MCF 10A (cell line): ENCODE measurements around the gene HELZ. TPM values are rescaled to one million over a fixed set of nuclear protein-coding genes. Genes with fewer than 3 reads are reported as not detected.

Experiments used
- BruUV-seq: library from RNA; stranded (reverse); fragments of 400-500 nt; replicated peaks from 2 replicates; lab custom pipeline; 2021; lab: Mats Ljungman, UMichigan
- CTCF ChIA-PET: fragments of 300-600 bp; sonication (Branson Sonifier 250); formaldehyde crosslinking; extraction: SDS; loops from one replicate; lab custom pipeline; 2021; ENCODE audit warnings: antibody characterized with exemption, inconsistent platforms; lab: Yijun Ruan, JAX
- POLR2A ChIA-PET: fragments of 300-600, 350-650 bp; sonication (Branson Sonifier 250); formaldehyde crosslinking; extraction: SDS; loops from one replicate; lab custom pipeline; 2020; ENCODE audit warnings: antibody characterized with exemption, inconsistent platforms; lab: Yijun Ruan, JAX
- DNase-seq: peaks from one replicate; pipeline ENCODE4 v3.0.0-alpha.2; 2018; ENCODE audit not compliant: unreplicated experiment
- H3K27ac Mint-ChIP-seq: one replicate; pipeline ENCODE4 v1.8.0; 2022; ENCODE audit warnings: mild to moderate bottlenecking, low read depth, mixed read lengths; ENCODE audit not compliant: unreplicated experiment
- H3K27me3 Mint-ChIP-seq: one replicate; pipeline ENCODE4 v1.8.0; 2022; ENCODE audit warnings: mixed read lengths; ENCODE audit not compliant: insufficient read depth, unreplicated experiment
- H3K36me3 Mint-ChIP-seq: one replicate; pipeline ENCODE4 v1.8.0; 2022; ENCODE audit warnings: mild to moderate bottlenecking, moderate library complexity, mixed read lengths; ENCODE audit not compliant: insufficient read depth, unreplicated experiment
- H3K4me1 Mint-ChIP-seq: one replicate; pipeline ENCODE4 v1.8.0; 2022; ENCODE audit warnings: mixed read lengths; ENCODE audit not compliant: insufficient read depth, unreplicated experiment
- H3K4me3 Mint-ChIP-seq: one replicate; pipeline ENCODE4 v1.8.0; 2022; ENCODE audit warnings: mild to moderate bottlenecking, moderate library complexity, mixed read lengths; ENCODE audit not compliant: unreplicated experiment
- H3K9me3 Mint-ChIP-seq: one replicate; pipeline ENCODE4 v1.8.0; 2022; ENCODE audit warnings: mixed read lengths; ENCODE audit not compliant: unreplicated experiment
- intact Hi-C: fragments of 100-400 bp; cut with micrococcal nuclease; formaldehyde crosslinking; loops from 2 replicates; pipeline ENCODE4 v1.14.1; 2022
- total RNA-seq: library from RNA; stranded (reverse); gene quantifications from 2 replicates; pipeline ENCODE4 v1.2.3, GENCODE V29; 2022
- TF ChIP-seq, protein P1 (sequence below): fragments of 200-600 bp; IDR thresholded peaks from one replicate; pipeline ENCODE4 v1.8.0; 2022; ENCODE audit warnings: antibody characterized with exemption, mild to moderate bottlenecking; ENCODE audit not compliant: unreplicated experiment

The HELZ gene
- total RNA-seq, 1 experiment from 2014 or later, result 71.7 TPM

GRCh38 chr17:67280279-67280678 is 35.3 kb upstream of the HELZ start:
- Mint-ChIP-seq H3K4me1 (peaks cover 18% of the 10 kb centered on the region), H3K4me3 (no peak overlapping the region), H3K27me3 (no peaks in the 10 kb centered on the region), H3K36me3 (peaks cover 5% of the 10 kb centered on the region), H3K27ac (peak overlapping the region; percentile 65), H3K9me3 (no peaks in the 10 kb centered on the region)
- intact Hi-C loops, result no loop called here
- TF ChIP-seq, protein P1, sequence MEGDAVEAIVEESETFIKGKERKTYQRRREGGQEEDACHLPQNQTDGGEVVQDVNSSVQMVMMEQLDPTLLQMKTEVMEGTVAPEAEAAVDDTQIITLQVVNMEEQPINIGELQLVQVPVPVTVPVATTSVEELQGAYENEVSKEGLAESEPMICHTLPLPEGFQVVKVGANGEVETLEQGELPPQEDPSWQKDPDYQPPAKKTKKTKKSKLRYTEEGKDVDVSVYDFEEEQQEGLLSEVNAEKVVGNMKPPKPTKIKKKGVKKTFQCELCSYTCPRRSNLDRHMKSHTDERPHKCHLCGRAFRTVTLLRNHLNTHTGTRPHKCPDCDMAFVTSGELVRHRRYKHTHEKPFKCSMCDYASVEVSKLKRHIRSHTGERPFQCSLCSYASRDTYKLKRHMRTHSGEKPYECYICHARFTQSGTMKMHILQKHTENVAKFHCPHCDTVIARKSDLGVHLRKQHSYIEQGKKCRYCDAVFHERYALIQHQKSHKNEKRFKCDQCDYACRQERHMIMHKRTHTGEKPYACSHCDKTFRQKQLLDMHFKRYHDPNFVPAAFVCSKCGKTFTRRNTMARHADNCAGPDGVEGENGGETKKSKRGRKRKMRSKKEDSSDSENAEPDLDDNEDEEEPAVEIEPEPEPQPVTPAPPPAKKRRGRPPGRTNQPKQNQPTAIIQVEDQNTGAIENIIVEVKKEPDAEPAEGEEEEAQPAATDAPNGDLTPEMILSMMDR, result no peak
- CTCF ChIA-PET, result interaction anchor here (0.6 to 1.9 kb wide), 5 partner anchors 14 to 140 kb away, joined by 3 to 5 read pairs (median 3); no protein-coding TSS in a partner anchor
- DNase-seq, result peak; percentile 96
- BruUV-seq, result no TSS peak
- POLR2A ChIA-PET, result interaction anchor here (0.6 to 5.8 kb wide), 24 partner anchors 8 to 508 kb away, joined by 3 to 68 read pairs (median 5); partner anchors contain the start of genes HELZ and PSMD12

GRCh38 chr17:67279115-67279514 is 34.1 kb upstream of the HELZ start:
- H3K27ac Mint-ChIP-seq, result no peak overlapping the region
- intact Hi-C loops, result no loop called here
- ChIA-PET CTCF (interaction anchor here (0.6 to 1.0 kb wide), 2 partner anchors 14 kb away, joined by 3 read pairs; no protein-coding TSS in a partner anchor), POLR2A (interaction anchor here (3.0 to 5.8 kb wide), 5 partner anchors 12 to 34 kb away, joined by 17 to 68 read pairs (median 37); partner anchors contain the start of gene HELZ)
- peaks cover 5% of the 10 kb centered on the region for H3K36me3 Mint-ChIP-seq
- no peaks in the 10 kb centered on the region for H3K9me3 Mint-ChIP-seq
- no peak overlapping the region for H3K4me3 Mint-ChIP-seq
- no peak for DNase-seq
- TF ChIP-seq, protein P1, result no peak
- H3K4me1 Mint-ChIP-seq, result peaks cover 18% of the 10 kb centered on the region
- no peaks in the 10 kb centered on the region for H3K27me3 Mint-ChIP-seq
- no TSS peak for BruUV-seq

DNA sequence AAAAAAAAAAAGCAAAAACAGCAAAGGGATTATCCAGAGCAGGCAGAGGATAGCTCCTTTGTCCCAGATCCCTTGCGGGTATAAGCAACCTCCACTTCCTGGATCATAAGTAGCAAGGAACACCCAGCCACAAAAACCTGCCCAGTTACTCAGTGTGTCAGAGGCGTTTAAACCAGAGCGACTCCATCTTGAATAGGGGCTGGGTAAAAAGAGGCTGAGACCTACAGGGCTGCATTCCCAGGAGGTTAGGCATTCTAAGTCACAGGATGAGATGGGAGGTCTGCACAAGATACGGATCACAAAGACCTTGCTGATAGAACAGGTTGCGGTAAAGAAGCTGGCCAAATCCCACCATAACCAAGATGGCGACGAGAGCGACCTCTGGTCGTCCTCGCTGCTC is 33.4 kb upstream of the HELZ start:
- TF ChIP-seq, protein P1, result no peak
- Mint-ChIP-seq H3K27ac (no peak overlapping the region), H3K9me3 (no peaks in the 10 kb centered on the region), H3K4me3 (no peak overlapping the region), H3K36me3 (peaks cover 5% of the 10 kb centered on the region), H3K27me3 (no peaks in the 10 kb centered on the region), H3K4me1 (peaks cover 18% of the 10 kb centered on the region)
- no peak for DNase-seq
- ChIA-PET POLR2A (interaction anchor here (3.0 to 5.8 kb wide), 3 partner anchors 11 to 26 kb away, joined by 17 to 68 read pairs (median 37); no protein-coding TSS in a partner anchor), CTCF (interaction anchor here (0.5 to 1.2 kb wide), 6 partner anchors 12 to 138 kb away, joined by 3 to 4 read pairs (median 3); no protein-coding TSS in a partner anchor)
- BruUV-seq, result no TSS peak
- intact Hi-C loops, result no loop called here

GRCh38 chr17:67276075-67276474 is 31.1 kb upstream of the HELZ start:
- H3K9me3 Mint-ChIP-seq, result no peaks in the 10 kb centered on the region
- peaks cover 10% of the 10 kb centered on the region for H3K4me1 Mint-ChIP-seq
- no peak overlapping the region for H3K27ac Mint-ChIP-seq
- peak; percentile 23 for DNase-seq
- POLR2A ChIA-PET, result interaction anchor here (1.4 to 1.6 kb wide), 2 partner anchors 13 to 31 kb away, joined by 3 to 5 read pairs; partner anchors contain the start of gene HELZ
- H3K36me3 Mint-ChIP-seq, result peaks cover 5% of the 10 kb centered on the region
- intact Hi-C loops, result no loop called here
- no peaks in the 10 kb centered on the region for H3K27me3 Mint-ChIP-seq
- H3K4me3 Mint-ChIP-seq, result no peak overlapping the region
- CTCF ChIA-PET, result interaction anchor here (1.0 to 1.5 kb wide), 2 partner anchors 10 to 22 kb away, joined by 3 to 4 read pairs; no protein-coding TSS in a partner anchor
- TF ChIP-seq, protein P1, result no peak
- BruUV-seq, result no TSS peak
